Upper lobe of left lung (tissue), 4 donors: Measurements from ENCODE around the gene PHKB.

Experiments used
- EP300 ChIP-seq, 4 donors: sonication (generic); formaldehyde crosslinking; IDR thresholded peaks; one replicate each; pipeline ENCODE4 v1.5.1; 2017; ENCODE audit warnings: antibody characterized with exemption in 4 of 4, control low read depth in 2 of 4
- POLR2A ChIP-seq, 4 donors: fragments of 450-650 bp; IDR thresholded peaks; one replicate each; pipeline ENCODE4 v1.5.1; 2016 to 2017; ENCODE audit warnings: antibody characterized with exemption in 4 of 4, mild to moderate bottlenecking in 2 of 4
- TF ChIP-seq, protein P1 (sequence below), 6 experiments: fragments of 450-650 bp in 4 of 6; fragments of 200-600 bp in 2 of 6; sonication (generic) in 2 of 6; IDR thresholded peaks; one replicate each; pipeline ENCODE4 v1.5.1; 2016 to 2019; ENCODE audit warnings: antibody characterized with exemption in 6 of 6

DNA sequence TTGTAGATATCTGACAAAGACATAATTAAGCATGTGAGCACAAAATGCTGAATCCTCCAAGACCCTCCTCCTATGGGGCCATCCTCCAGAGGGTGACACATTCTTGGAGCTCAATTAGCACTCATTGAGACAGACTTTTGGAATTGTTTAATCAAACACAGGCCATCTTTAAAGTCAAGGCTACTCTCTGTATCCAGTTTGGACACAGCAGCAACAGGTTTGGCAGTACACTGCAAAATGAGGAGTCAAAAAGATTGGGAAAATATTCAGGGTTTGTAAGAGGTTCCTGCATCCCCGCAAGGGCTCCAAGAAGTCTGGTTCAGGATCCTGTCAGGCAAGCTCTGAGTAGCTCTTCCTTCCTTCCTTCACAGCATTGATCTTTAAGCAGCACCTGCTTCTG is 1.5 kb upstream of the PHKB start:
- TF ChIP-seq, protein P1, sequence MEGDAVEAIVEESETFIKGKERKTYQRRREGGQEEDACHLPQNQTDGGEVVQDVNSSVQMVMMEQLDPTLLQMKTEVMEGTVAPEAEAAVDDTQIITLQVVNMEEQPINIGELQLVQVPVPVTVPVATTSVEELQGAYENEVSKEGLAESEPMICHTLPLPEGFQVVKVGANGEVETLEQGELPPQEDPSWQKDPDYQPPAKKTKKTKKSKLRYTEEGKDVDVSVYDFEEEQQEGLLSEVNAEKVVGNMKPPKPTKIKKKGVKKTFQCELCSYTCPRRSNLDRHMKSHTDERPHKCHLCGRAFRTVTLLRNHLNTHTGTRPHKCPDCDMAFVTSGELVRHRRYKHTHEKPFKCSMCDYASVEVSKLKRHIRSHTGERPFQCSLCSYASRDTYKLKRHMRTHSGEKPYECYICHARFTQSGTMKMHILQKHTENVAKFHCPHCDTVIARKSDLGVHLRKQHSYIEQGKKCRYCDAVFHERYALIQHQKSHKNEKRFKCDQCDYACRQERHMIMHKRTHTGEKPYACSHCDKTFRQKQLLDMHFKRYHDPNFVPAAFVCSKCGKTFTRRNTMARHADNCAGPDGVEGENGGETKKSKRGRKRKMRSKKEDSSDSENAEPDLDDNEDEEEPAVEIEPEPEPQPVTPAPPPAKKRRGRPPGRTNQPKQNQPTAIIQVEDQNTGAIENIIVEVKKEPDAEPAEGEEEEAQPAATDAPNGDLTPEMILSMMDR (IDR thresholded peaks at IDR 0.05) = no peak
- TF ChIP-seq POLR2A (IDR thresholded peaks at IDR 0.05) (no peak), EP300 (IDR thresholded peaks at IDR 0.05) (no peak)
